HG03342 (cell line): Measurements from ENCODE around the gene STK39.

Source experiments
- ATAC-seq: cut with Tn5 transposase; IDR thresholded peaks from one replicate; pipeline ENCODE4 v1.9.1; 2021; ENCODE audit warnings: mild to moderate bottlenecking, moderate library complexity; ENCODE audit not compliant: unreplicated experiment

The STK39 gene

GRCh38 chr2:167965907-167966761 is 281.3 kb downstream of the STK39 start:
- ATAC-seq = no peak

GRCh38 chr2:167964650-167965413 is 282.6 kb downstream of the STK39 start:
- no peak for ATAC-seq

- ATAC-seq = no peak
Observed at GRCh38 chr2:167963899-167964649, 283.3 kb downstream of the STK39 start.

GRCh38 chr2:167962436-167963226 is 284.8 kb downstream of the STK39 start:
- ATAC-seq = no peak

GRCh38 chr2:167961536-167962048 is 285.8 kb downstream of the STK39 start:
- ATAC-seq = no peak

GRCh38 chr2:167960089-167960747 is 287.2 kb downstream of the STK39 start:
- ATAC-seq = no peak

- ATAC-seq = no peak
Observed at GRCh38 chr2:167957662-167958061, 289.7 kb downstream of the STK39 start.

GRCh38 chr2:167955264-167955906 is 292.0 kb downstream of the STK39 start:
- no peak for ATAC-seq

- no peak for ATAC-seq
Observed at GRCh38 chr2:167954495-167954894, 292.9 kb downstream of the STK39 start.

- no peak for ATAC-seq
Observed at GRCh38 chr2:167953776-167954175, 293.6 kb downstream of the STK39 start.

GRCh38 chr2:167950571-167950970 is 296.8 kb downstream of the STK39 start:
- ATAC-seq = no peak

- ATAC-seq = no peak
Observed at GRCh38 chr2:167946441-167946841, 301.0 kb downstream of the STK39 start.

GRCh38 chr2:167945660-167946368 is 301.6 kb downstream of the STK39 start:
- no peak for ATAC-seq

GRCh38 chr2:167944825-167945659 is 302.4 kb downstream of the STK39 start:
- ATAC-seq = no peak

- ATAC-seq = no peak
Observed at GRCh38 chr2:167943897-167944296, 303.5 kb downstream of the STK39 start.

- ATAC-seq = no peak
Observed at GRCh38 chr2:167943368-167943767, 304.0 kb downstream of the STK39 start.

- ATAC-seq = no peak
Observed at GRCh38 chr2:167942366-167943081, 304.9 kb downstream of the STK39 start.
